Neural progenitor cell (in vitro differentiated cells): ENCODE results near the gene TAS1R1.

Experiments
- CTCF ChIP-seq: fragments of 200-600 bp; sonication (generic); IDR thresholded peaks from 2 replicates; pipeline ENCODE4 v1.5.1; 2017; ENCODE audit warnings: antibody characterized with exemption, mild to moderate bottlenecking
- EZH2phosphoT487 ChIP-seq: fragments of 200-600 bp; sonication (generic); IDR thresholded peaks from 2 replicates; pipeline ENCODE4 v1.6.1; 2017; ENCODE audit warnings: antibody characterized with exemption

DNA sequence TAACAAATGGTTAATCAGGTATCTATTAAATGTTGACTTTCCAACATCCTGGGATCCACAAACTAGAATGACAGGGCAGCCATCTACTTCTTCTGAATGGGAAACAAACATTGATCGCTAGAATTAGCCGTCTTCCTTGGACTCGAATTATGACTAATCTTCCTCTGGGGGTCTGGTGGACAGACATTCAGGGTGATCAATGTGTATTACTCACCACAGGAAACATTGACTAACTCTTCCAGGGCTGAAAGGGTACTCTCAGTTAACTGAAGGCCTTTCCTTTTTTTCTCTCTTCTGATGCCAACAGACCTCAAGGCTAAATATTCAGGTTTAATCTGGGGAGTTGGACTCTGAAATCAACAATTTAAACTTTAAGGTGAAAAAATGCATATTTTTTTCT lies 10.3 kb upstream of the TAS1R1 start:
- TF ChIP-seq CTCF: no peak
- no peak for TF ChIP-seq EZH2phosphoT487
